Panc1 (cell line): Measurements from ENCODE around the gene THOC2. TPM values are rescaled to one million over a fixed set of nuclear protein-coding genes. Genes with fewer than 3 reads are reported as not detected.

ENCODE experiments used
- ATAC-seq: fragments of 200-7000 bp; cut with Tn5 transposase; 2 replicates; pipeline ENCODE4 v1.9.1; 2020; ENCODE audit warnings: mild to moderate bottlenecking, moderate library complexity
- BruUV-seq: library from RNA; stranded (reverse); fragments of 400-500 nt; replicated peaks from 2 replicates; lab custom pipeline; 2021; lab: Mats Ljungman, UMichigan
- CTCF ChIA-PET: fragments of 300-600 bp; sonication (Branson Sonifier 250); formaldehyde crosslinking; loops from one replicate; lab custom pipeline; 2022; ENCODE audit warnings: antibody characterized with exemption; lab: Charles Lee
- POLR2A ChIA-PET: fragments of 300-600 bp; sonication (Branson Sonifier 250); formaldehyde crosslinking; loops from one replicate; lab custom pipeline; 2022; ENCODE audit warnings: antibody characterized with exemption; lab: Charles Lee
- DNase-seq: peaks from one replicate; pipeline ENCODE4 v3.0.0-alpha.2; 2010; ENCODE audit warnings: low read depth, low spot score
- H3K27ac ChIP-seq: 2 replicates; pipeline ENCODE4 v1.5.1; 2011; ENCODE audit warnings: mild to moderate bottlenecking, low read length, inconsistent platforms
- H3K27me3 ChIP-seq: fragments of 200-500 bp; sonication (Bioruptor generic); 2 replicates; pipeline ENCODE4 v1.6.0; 2014; ENCODE audit warnings: low read length, inconsistent platforms; ENCODE audit not compliant: control insufficient read depth, insufficient read depth
- H3K36me3 ChIP-seq: fragments of 200-500 bp; sonication (Bioruptor generic); 2 replicates; pipeline ENCODE4 v1.5.1; 2014; ENCODE audit warnings: inconsistent platforms, mild to moderate bottlenecking, low read length, moderate library complexity; ENCODE audit not compliant: control insufficient read depth, insufficient read depth
- H3K4me1 ChIP-seq: 2 replicates; pipeline ENCODE4 v1.5.1; 2011; ENCODE audit warnings: inconsistent platforms, mild to moderate bottlenecking, low read length, moderate library complexity; ENCODE audit not compliant: control insufficient read depth, insufficient read depth
- H3K4me3 ChIP-seq, 2 experiments: 2 replicates each; pipeline ENCODE4 v1.5.1; 2011 to 2012; ENCODE audit warnings: low read depth in 2 of 2, low read length in 2 of 2, mild to moderate bottlenecking in 2 of 2, inconsistent platforms in 1 of 2, moderate library complexity in 1 of 2
- H3K9me3 ChIP-seq: fragments of 200-500 bp; sonication (Bioruptor generic); 2 replicates; pipeline ENCODE4 v1.5.1; 2014; ENCODE audit warnings: low read depth, mild to moderate bottlenecking, inconsistent platforms, low read length, moderate library complexity; ENCODE audit not compliant: control insufficient read depth, insufficient read depth
- POLR2AphosphoS5 ChIP-seq: IDR thresholded peaks from 2 replicates; pipeline ENCODE4 v1.6.1; 2012; ENCODE audit warnings: mild to moderate bottlenecking, low read depth, low read length, moderate library complexity
- REST ChIP-seq, 2 experiments: IDR thresholded peaks; 2 replicates each; pipeline ENCODE4 v1.6.1; 2011 to 2012; ENCODE audit warnings: low read depth in 2 of 2, control low read depth in 1 of 2, low read length in 1 of 2, mild to moderate bottlenecking in 1 of 2, moderate library complexity in 1 of 2; ENCODE audit not compliant: insufficient read depth in 1 of 2
- SIN3A ChIP-seq: IDR thresholded peaks from 2 replicates; pipeline ENCODE4 v1.6.1; 2012; ENCODE audit warnings: low read depth, mild to moderate bottlenecking, low read length, moderate library complexity, borderline replicate concordance; ENCODE audit not compliant: insufficient read depth
- TCF7L2 ChIP-seq: IDR thresholded peaks from 2 replicates; pipeline ENCODE4 v1.6.1; 2011; ENCODE audit warnings: mild to moderate bottlenecking, low read depth, low read length, inconsistent platforms
- in situ Hi-C: cut with HindIII; loops from 2 replicates; pipeline ENCODE4 v1.10.0; 2016; ENCODE audit warnings: low sequenced_read_pairs, low pct_unique_long_range_greater_than_20kb
- intact Hi-C: fragments of 100-400 bp; cut with micrococcal nuclease; formaldehyde crosslinking; loops from one replicate; pipeline ENCODE4 v1.10.0; 2022; ENCODE audit not compliant: unreplicated experiment
- total RNA-seq: library from RNA; stranded (reverse); gene quantifications from one replicate; pipeline ENCODE4 v1.2.1, GENCODE V29; 2021; ENCODE audit not compliant: unreplicated experiment
- TF ChIP-seq, protein P1 (sequence below): fragments of 450-650 bp; IDR thresholded peaks from 2 replicates; pipeline ENCODE4 v1.5.1; 2017; ENCODE audit warnings: mild to moderate bottlenecking

THOC2 gene
- total RNA-seq, 1 experiment from 2014 or later, result 194 TPM

DNA sequence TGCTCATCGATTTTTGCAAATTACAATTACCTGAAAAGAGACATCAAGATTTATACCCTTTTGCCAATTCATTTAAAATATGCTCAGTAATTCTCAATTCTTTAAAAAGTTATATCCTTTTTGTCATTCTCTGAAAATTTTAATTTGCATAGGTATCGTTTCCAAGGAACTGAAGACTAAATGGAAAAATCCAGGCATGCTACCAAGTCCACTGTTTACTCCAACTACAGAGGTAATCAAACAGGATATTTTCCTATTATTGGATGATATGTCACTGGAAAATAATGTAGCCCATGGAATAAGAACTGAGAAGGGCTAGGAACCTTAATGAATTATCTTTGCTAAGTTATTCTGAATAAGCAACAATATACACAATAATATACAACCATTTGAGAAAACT lies 132.7 kb downstream of the THOC2 start:
- Histone ChIP-seq H3K4me3 (no peak overlapping the region), H3K4me1 (no peaks in the 10 kb centered on the region), H3K27me3 (no peaks in the 10 kb centered on the region), H3K36me3 (peaks cover 7% of the 10 kb centered on the region), H3K9me3 (no peaks in the 10 kb centered on the region), H3K27ac (no peak overlapping the region)
- intact Hi-C loops, result no loop called here
- DNase-seq, result no peak
- BruUV-seq, result no TSS peak
- TF ChIP-seq SIN3A (no peak), REST (IDR thresholded peaks at IDR 0.05; ENCODE audit: insufficient read depth in 1 of 2, low read depth in 2 of 2, low read length in 1 of 2) (no peak), TCF7L2 (no peak), POLR2AphosphoS5 (no peak)
- TF ChIP-seq, protein P1, sequence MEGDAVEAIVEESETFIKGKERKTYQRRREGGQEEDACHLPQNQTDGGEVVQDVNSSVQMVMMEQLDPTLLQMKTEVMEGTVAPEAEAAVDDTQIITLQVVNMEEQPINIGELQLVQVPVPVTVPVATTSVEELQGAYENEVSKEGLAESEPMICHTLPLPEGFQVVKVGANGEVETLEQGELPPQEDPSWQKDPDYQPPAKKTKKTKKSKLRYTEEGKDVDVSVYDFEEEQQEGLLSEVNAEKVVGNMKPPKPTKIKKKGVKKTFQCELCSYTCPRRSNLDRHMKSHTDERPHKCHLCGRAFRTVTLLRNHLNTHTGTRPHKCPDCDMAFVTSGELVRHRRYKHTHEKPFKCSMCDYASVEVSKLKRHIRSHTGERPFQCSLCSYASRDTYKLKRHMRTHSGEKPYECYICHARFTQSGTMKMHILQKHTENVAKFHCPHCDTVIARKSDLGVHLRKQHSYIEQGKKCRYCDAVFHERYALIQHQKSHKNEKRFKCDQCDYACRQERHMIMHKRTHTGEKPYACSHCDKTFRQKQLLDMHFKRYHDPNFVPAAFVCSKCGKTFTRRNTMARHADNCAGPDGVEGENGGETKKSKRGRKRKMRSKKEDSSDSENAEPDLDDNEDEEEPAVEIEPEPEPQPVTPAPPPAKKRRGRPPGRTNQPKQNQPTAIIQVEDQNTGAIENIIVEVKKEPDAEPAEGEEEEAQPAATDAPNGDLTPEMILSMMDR, result no peak
- ATAC-seq, result no peak
- POLR2A ChIA-PET, result no interaction called here
- in situ Hi-C loops, result no loop called here
- CTCF ChIA-PET, result no interaction called here

DNA sequence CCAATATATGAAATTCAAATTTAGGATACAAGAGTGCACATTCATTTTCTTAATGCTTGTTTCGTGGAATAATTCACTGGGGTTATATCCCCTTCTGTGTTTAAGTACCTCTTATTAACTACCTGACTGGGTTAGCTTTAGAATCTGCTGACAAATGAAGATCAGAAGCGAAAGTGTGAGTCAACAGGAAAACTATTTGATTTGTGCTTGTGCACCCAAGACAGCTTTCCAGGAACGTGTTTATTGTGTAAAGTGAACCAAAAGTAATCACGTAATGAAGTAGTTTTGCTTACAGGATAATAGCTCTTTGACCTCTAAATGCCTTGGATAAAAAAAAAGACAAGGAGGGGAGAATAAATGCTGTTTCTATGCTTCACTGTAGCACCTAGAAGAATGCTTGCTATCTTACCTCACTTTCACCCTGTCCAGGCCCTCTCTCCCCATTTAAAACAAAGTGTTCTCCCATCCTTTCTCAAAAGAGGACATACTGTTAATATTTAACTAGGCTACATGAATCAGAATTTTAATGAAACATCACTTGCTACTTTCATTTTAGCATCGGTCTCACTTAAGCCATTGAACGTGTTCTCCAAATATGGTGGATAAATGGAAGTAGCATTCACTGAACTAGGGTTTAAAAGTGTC lies 141.9 kb downstream of the THOC2 start:
- Histone ChIP-seq H3K9me3 (no peaks in the 10 kb centered on the region), H3K4me1 (0 out of 2 replicates have a peak, but pooled peaks cover 5% of the 10 kb centered on the region), H3K36me3 (no peaks in the 10 kb centered on the region), H3K27me3 (no peaks in the 10 kb centered on the region), H3K4me3 (no peak overlapping the region), H3K27ac (no peak overlapping the region)
- intact Hi-C loops, result no loop called here
- CTCF ChIA-PET, result no interaction called here
- in situ Hi-C loops, result no loop called here
- TSS peak; percentile 11 for BruUV-seq
- DNase-seq (no peak), ATAC-seq (no peak)
- POLR2A ChIA-PET, result no interaction called here
- TF ChIP-seq POLR2AphosphoS5, result no peak
- no peak for TF ChIP-seq TCF7L2
- no peak for TF ChIP-seq REST (IDR thresholded peaks at IDR 0.05; ENCODE audit: insufficient read depth in 1 of 2, low read depth in 2 of 2, low read length in 1 of 2)
- no peak for TF ChIP-seq SIN3A
- TF ChIP-seq, protein P1, result no peak
